Activated B cell treated with CpG ODN at 0.5 μM for 24 hours (primary cell): ENCODE results near the gene NID1. TPM values are rescaled to one million over a fixed set of nuclear protein-coding genes. Genes with fewer than 3 reads are reported as not detected.

Experiments used
- ATAC-seq: fragments of 200-7000 bp; cut with Tn5 transposase; one replicate; pipeline ENCODE4 v1.10.0; 2021; ENCODE audit warnings: low read depth, mild to moderate bottlenecking, moderate library complexity
- CTCF ChIA-PET: fragments of 350-600 bp; sonication (Branson Sonifier 250); formaldehyde crosslinking; loops from one replicate; lab custom pipeline; 2021; ENCODE audit warnings: antibody characterized with exemption; lab: Charles Lee
- POLR2A ChIA-PET: fragments of 350-600 bp; sonication (Branson Sonifier 250); formaldehyde crosslinking; loops from one replicate; lab custom pipeline; 2021; ENCODE audit warnings: antibody characterized with exemption; lab: Charles Lee
- DNase-seq: peaks from one replicate; pipeline ENCODE4 v3.0.0; 2022
- H3K27ac Mint-ChIP-seq: one replicate; pipeline ENCODE4 v1.8.0; 2020; ENCODE audit warnings: mixed read lengths
- H3K27me3 Mint-ChIP-seq: one replicate; pipeline ENCODE4 v1.8.0; 2021; ENCODE audit warnings: mixed read lengths
- H3K36me3 Mint-ChIP-seq: one replicate; pipeline ENCODE4 v1.8.0; 2021; ENCODE audit warnings: low read depth, mixed read lengths
- H3K4me1 Mint-ChIP-seq: one replicate; pipeline ENCODE4 v1.8.0; 2021; ENCODE audit warnings: mixed read lengths
- H3K4me3 Mint-ChIP-seq: one replicate; pipeline ENCODE4 v1.8.0; 2020; ENCODE audit warnings: mild to moderate bottlenecking, mixed read lengths
- H3K9me3 Mint-ChIP-seq: one replicate; pipeline ENCODE4 v1.8.0; 2020; ENCODE audit warnings: mixed read lengths
- intact Hi-C: fragments of 100-400 bp; cut with micrococcal nuclease; formaldehyde crosslinking; loops from one replicate; pipeline ENCODE4 v1.15.1; 2024
- total RNA-seq: library from RNA; stranded (reverse); gene quantifications from 2 replicates; pipeline ENCODE4 v1.2.3, GENCODE V29; 2022
- TF ChIP-seq, protein P1 (sequence below): fragments of 200-600 bp; IDR thresholded peaks from one replicate; pipeline ENCODE4 v1.8.0; 2022; ENCODE audit warnings: antibody characterized with exemption, mild to moderate bottlenecking

The NID1 gene
- total RNA-seq, 1 donor from 2014 or later: 0.04 TPM

DNA sequence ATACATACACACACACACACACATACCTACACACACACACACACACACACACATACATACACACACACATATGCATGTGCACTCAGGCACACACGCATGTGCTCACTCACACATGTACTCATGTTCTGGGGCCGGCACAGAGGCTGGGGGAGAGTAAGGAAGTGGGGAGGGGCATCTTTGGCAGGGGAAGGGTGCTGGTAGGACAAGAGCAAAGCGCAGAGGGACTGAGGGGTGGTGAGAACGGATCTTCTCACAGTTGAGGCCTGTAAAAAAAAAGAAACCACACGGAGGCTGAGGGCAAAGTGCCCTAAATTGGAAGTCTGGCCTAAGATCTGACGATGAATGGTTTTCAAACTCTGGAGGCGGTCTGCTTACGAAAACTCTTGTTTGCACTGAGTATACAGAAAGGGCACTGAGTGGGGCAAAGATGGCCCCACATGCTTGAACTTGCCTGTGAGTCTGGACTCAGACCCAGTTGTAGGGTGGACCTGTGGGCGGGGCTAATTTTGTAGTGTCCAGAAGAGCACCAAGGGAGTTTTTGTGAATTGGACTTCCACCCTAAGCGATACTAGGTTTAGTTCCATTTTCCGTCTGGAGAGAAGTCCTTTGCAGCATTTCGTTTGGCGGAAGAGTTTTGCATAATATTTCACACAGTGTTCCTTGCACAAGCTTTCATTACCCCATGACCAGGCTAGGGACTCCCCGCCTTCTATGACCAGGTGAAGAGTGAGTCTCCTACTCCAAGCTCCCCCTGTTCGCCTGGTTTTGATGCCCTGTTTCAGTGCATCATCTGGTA lies 118.9 kb downstream of the NID1 start:
- ChIA-PET POLR2A (interaction anchor here (0.7 to 2.2 kb wide), 10 partner anchors 7 to 103 kb away, joined by 3 to 14 read pairs (median 6); partner anchors contain the start of gene LYST), CTCF (interaction anchor here (0.7 to 1.8 kb wide), 10 partner anchors 9 to 152 kb away, joined by 3 to 9 read pairs (median 4); no protein-coding TSS in a partner anchor)
- Mint-ChIP-seq H3K4me1 (peaks cover 88% of the 10 kb centered on the region), H3K9me3 (no peaks in the 10 kb centered on the region), H3K4me3 (peak overlapping the region; percentile 30), H3K27ac (peak overlapping the region; percentile 51), H3K36me3 (no peaks in the 10 kb centered on the region), H3K27me3 (no peaks in the 10 kb centered on the region)
- ATAC-seq: peak; percentile 86
- intact Hi-C loops: no loop called here
- no peak for DNase-seq
- TF ChIP-seq, protein P1, sequence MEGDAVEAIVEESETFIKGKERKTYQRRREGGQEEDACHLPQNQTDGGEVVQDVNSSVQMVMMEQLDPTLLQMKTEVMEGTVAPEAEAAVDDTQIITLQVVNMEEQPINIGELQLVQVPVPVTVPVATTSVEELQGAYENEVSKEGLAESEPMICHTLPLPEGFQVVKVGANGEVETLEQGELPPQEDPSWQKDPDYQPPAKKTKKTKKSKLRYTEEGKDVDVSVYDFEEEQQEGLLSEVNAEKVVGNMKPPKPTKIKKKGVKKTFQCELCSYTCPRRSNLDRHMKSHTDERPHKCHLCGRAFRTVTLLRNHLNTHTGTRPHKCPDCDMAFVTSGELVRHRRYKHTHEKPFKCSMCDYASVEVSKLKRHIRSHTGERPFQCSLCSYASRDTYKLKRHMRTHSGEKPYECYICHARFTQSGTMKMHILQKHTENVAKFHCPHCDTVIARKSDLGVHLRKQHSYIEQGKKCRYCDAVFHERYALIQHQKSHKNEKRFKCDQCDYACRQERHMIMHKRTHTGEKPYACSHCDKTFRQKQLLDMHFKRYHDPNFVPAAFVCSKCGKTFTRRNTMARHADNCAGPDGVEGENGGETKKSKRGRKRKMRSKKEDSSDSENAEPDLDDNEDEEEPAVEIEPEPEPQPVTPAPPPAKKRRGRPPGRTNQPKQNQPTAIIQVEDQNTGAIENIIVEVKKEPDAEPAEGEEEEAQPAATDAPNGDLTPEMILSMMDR: no peak

DNA sequence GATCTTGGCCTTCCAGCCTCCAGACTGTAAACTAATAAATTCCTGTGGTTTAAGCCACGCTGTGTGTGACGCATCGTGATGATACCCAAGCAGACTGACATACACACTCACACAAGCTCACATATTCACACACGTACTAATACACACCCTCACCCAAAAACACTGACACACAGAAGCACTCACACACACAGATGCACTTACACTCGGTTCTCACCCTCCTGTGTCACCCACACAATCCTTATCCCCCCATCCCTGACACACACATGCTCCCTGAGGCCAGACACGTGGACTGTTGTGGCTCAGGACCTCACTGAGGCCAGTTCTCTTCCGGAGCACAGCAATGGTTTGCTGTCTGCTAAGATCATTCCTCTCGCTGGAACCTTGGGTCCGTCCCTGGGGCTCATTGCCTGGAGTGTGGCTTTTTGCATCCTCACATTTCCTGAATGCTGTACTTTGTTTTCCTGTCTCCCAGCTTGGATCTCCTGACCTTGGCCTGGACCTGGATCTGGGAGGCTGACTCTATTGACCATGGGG lies 121.2 kb downstream of the NID1 start:
- H3K4me3 Mint-ChIP-seq: no peak overlapping the region
- no peak for ATAC-seq
- H3K36me3 Mint-ChIP-seq: no peaks in the 10 kb centered on the region
- DNase-seq: no peak
- H3K4me1 Mint-ChIP-seq: peaks cover 87% of the 10 kb centered on the region
- ChIA-PET POLR2A (interaction anchor here (1.1 kb wide), 1 partner anchor 77 kb away, joined by 3 read pairs; the partner anchor contains the start of gene LYST), CTCF (no interaction called here)
- no peaks in the 10 kb centered on the region for H3K9me3 Mint-ChIP-seq
- TF ChIP-seq, protein P1: no peak
- intact Hi-C loops: no loop called here
- no peaks in the 10 kb centered on the region for H3K27me3 Mint-ChIP-seq
- H3K27ac Mint-ChIP-seq: no peak overlapping the region

DNA sequence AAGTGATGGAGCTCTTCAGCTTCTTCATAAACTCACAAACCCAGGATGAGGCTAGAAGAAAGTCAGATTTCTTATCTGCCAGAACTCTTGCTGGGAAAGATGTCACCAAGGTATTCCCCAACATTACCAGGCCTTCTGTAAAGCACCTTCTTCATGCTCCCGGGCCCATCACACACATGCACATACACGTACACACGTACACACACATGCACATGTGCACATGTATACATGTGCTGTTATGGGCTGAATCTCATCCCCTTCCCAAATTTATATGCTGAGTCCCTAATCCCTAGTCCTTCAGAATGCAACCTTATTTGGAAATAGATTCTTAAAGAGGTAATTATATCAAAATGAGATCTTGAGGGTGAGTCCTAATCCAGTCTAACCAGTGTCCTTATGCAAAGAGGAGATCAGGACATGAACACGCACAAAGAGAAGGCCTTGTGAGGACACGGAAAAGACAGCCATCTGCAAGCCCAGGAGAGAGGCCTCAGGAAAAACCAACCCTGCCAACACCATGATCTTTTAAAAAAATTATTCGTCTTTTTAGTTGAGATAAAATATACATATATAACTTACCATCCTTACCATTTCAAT lies 121.8 kb downstream of the NID1 start:
- Mint-ChIP-seq H3K4me1 (peaks cover 87% of the 10 kb centered on the region), H3K27ac (no peak overlapping the region), H3K4me3 (no peak overlapping the region), H3K27me3 (no peaks in the 10 kb centered on the region), H3K36me3 (no peaks in the 10 kb centered on the region), H3K9me3 (no peaks in the 10 kb centered on the region)
- ATAC-seq (no peak), DNase-seq (no peak)
- intact Hi-C loops: no loop called here
- ChIA-PET CTCF (interaction anchor here (1.5 kb wide), 2 partner anchors 29 to 78 kb away, joined by 4 to 5 read pairs; no protein-coding TSS in a partner anchor), POLR2A (interaction anchor here (1.0 to 2.2 kb wide), 2 partner anchors 11 to 76 kb away, joined by 3 to 9 read pairs; partner anchors contain the start of gene LYST)
- TF ChIP-seq, protein P1: no peak

DNA sequence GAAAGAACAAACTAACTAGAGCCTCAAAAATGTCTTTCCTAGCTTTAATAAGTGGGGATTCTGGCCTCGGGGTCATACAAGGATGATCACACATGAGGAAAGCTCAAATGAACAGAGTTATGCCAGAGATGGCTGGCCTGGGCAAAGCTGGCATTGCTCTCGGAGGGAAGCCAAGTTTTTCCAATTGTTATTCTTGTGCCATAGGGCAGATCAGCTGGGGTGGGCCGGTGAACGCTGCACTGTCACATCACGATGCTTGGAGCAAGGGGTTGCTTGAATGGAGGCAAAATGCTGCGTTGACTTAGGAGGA lies 122.3 kb downstream of the NID1 start:
- H3K4me3 Mint-ChIP-seq: no peak overlapping the region
- DNase-seq (no peak), ATAC-seq (no peak)
- no peaks in the 10 kb centered on the region for H3K9me3 Mint-ChIP-seq
- no peaks in the 10 kb centered on the region for H3K27me3 Mint-ChIP-seq
- peaks cover 87% of the 10 kb centered on the region for H3K4me1 Mint-ChIP-seq
- H3K36me3 Mint-ChIP-seq: no peaks in the 10 kb centered on the region
- ChIA-PET CTCF (interaction anchor here (1.5 kb wide), 2 partner anchors 29 to 77 kb away, joined by 4 to 5 read pairs; no protein-coding TSS in a partner anchor), POLR2A (interaction anchor here (1.0 to 2.2 kb wide), 2 partner anchors 12 to 76 kb away, joined by 3 to 9 read pairs; partner anchors contain the start of gene LYST)
- intact Hi-C loops: no loop called here
- no peak overlapping the region for H3K27ac Mint-ChIP-seq
- TF ChIP-seq, protein P1: no peak
